ENCODE results near the gene FA2H.

The FA2H gene

GRCh38 chr16:74742051-74742481 lies 32.6 kb downstream of the FA2H start:
- no peak for DNase-seq
- TF ChIP-seq CTCF (IDR thresholded peaks at IDR 0.05; ENCODE audit: low read depth, low read length): no peak
- Histone ChIP-seq H3K9me3 (ENCODE audit: severe bottlenecking) (no peaks in the 10 kb centered on the region), H3K36me3 (no peaks in the 10 kb centered on the region), H3K27me3 (ENCODE audit: insufficient read depth, low read depth, severe bottlenecking) (peaks cover 7% of the 10 kb centered on the region), H3K4me3 (ENCODE audit: low read depth, low read length) (no peak overlapping the region), H3K27ac (no peak overlapping the region)

GRCh38 chr16:74740795-74741304 lies 33.8 kb downstream of the FA2H start:
- no peaks in the 10 kb centered on the region for H3K9me3 ChIP-seq (ENCODE audit: severe bottlenecking)
- no peak overlapping the region for H3K4me3 ChIP-seq (ENCODE audit: low read depth, low read length)
- DNase-seq: no peak
- no peaks in the 10 kb centered on the region for H3K36me3 ChIP-seq
- TF ChIP-seq CTCF (IDR thresholded peaks at IDR 0.05; ENCODE audit: low read depth, low read length): no peak
- H3K27me3 ChIP-seq (ENCODE audit: insufficient read depth, low read depth, severe bottlenecking): peaks cover 9% of the 10 kb centered on the region
- H3K27ac ChIP-seq: no peak overlapping the region

- Histone ChIP-seq H3K9me3 (ENCODE audit: severe bottlenecking) (no peaks in the 10 kb centered on the region), H3K36me3 (no peaks in the 10 kb centered on the region), H3K4me3 (ENCODE audit: low read depth, low read length) (no peak overlapping the region), H3K27ac (no peak overlapping the region), H3K27me3 (ENCODE audit: insufficient read depth, low read depth, severe bottlenecking) (peaks cover 9% of the 10 kb centered on the region)
- DNase-seq: peak; percentile 37
- TF ChIP-seq CTCF (IDR thresholded peaks at IDR 0.05; ENCODE audit: low read depth, low read length): no peak
Observed at GRCh38 chr16:74739275-74739674, 35.3 kb downstream of the FA2H start.

GRCh38 chr16:74738816-74739215 lies 35.8 kb downstream of the FA2H start:
- Histone ChIP-seq H3K27me3 (ENCODE audit: insufficient read depth, low read depth, severe bottlenecking) (peaks cover 9% of the 10 kb centered on the region), H3K27ac (no peak overlapping the region), H3K9me3 (ENCODE audit: severe bottlenecking) (no peaks in the 10 kb centered on the region), H3K4me3 (ENCODE audit: low read depth, low read length) (no peak overlapping the region), H3K36me3 (no peaks in the 10 kb centered on the region)
- TF ChIP-seq CTCF (IDR thresholded peaks at IDR 0.05; ENCODE audit: low read depth, low read length): no peak
- DNase-seq: no peak

GRCh38 chr16:74738113-74738541 lies 36.5 kb downstream of the FA2H start:
- no peaks in the 10 kb centered on the region for H3K9me3 ChIP-seq (ENCODE audit: severe bottlenecking)
- no peak for DNase-seq
- H3K36me3 ChIP-seq: no peaks in the 10 kb centered on the region
- H3K27ac ChIP-seq: no peak overlapping the region
- no peak overlapping the region for H3K4me3 ChIP-seq (ENCODE audit: low read depth, low read length)
- no peak for TF ChIP-seq CTCF (IDR thresholded peaks at IDR 0.05; ENCODE audit: low read depth, low read length)
- peaks cover 9% of the 10 kb centered on the region for H3K27me3 ChIP-seq (ENCODE audit: insufficient read depth, low read depth, severe bottlenecking)

- no peak for TF ChIP-seq CTCF (IDR thresholded peaks at IDR 0.05; ENCODE audit: low read depth, low read length)
- no peaks in the 10 kb centered on the region for H3K9me3 ChIP-seq (ENCODE audit: severe bottlenecking)
- no peak overlapping the region for H3K27ac ChIP-seq
Observed at GRCh38 chr16:74737521-74737920, 37.1 kb downstream of the FA2H start.

More at GRCh38 chr16:74737521-74737920, 37.1 kb downstream of the FA2H start:
- Histone ChIP-seq H3K4me3 (ENCODE audit: low read depth, low read length) (no peak overlapping the region), H3K36me3 (no peaks in the 10 kb centered on the region), H3K27me3 (ENCODE audit: insufficient read depth, low read depth, severe bottlenecking) (peaks cover 9% of the 10 kb centered on the region)
- DNase-seq: no peak

All from WERI-Rb-1 (cell line).